NB4 (cell line): ENCODE data around the gene MOCOS.

Experiments
- MYC ChIP-seq: IDR thresholded peaks from 2 replicates; pipeline ENCODE4 v1.6.1; 2011; ENCODE audit warnings: low read depth, low read length
- POLR2A ChIP-seq: IDR thresholded peaks from 2 replicates; pipeline ENCODE4 v1.6.1; 2011; ENCODE audit warnings: mild to moderate bottlenecking; ENCODE audit not compliant: insufficient read length; ENCODE audit errors: extremely low read depth

GRCh38 chr18:36185901-36186460, 1.3 kb upstream of the MOCOS start:
- no peak for TF ChIP-seq POLR2A
- TF ChIP-seq MYC: no peak
